ENCODE data around the gene ACO2. TPM values are rescaled to one million over a fixed set of nuclear protein-coding genes. Genes with fewer than 3 reads are reported as not detected.

Gene ACO2
- total RNA-seq, 1 donor = 57.9 TPM

DNA sequence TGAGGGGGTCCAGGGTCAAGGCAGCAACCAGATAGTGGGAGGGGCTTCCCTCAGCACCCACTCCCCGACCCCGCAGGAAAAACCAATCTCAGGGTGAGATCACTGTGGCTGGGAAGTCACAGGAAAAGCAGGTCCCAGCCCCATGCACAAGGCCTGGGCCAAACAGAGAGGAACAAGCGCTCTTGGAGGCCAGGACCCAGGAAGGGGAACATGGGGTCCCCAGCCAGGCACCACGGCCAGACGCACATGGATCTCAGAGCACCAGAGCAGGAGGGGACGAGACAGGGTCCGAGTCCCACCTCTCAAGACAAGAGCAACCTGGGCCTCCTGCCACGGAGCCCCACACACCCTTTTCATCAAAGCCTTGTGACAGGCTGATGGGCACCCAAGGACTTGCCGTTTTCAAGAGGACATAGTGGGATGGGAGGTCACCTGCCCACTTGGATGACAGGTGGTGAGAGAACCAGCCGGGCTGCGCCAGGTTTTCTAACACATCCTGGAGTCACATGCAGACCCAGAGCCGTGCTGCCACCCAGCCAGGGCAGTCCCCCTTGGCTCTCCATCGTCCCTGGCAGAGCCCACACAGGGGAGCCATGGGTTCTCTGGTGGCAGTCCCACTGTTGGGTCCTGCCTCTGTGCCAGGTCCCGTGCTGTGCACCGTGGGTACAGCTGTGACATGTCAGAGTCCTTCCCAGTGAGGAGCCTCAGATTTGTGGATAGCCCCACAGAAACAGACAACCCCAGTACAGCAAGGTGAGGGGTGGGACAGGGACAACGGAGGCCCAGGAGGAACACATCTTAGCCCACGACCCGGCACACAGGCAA lies 62.2 kb downstream of the ACO2 start:
- H3K9me3 ChIP-seq (ENCODE audit: low read depth, low read length) = no peaks in the 10 kb centered on the region
- no peaks in the 10 kb centered on the region for H3K4me1 ChIP-seq (ENCODE audit: insufficient read depth, low read length)
- H3K4me2 ChIP-seq (ENCODE audit: insufficient read depth, low read length) = no peak overlapping the region
- H3K79me2 ChIP-seq (ENCODE audit: insufficient read depth, low read length) = peaks cover 45% of the 10 kb centered on the region
- peaks cover 81% of the 10 kb centered on the region for H3K36me3 ChIP-seq (ENCODE audit: insufficient read depth, low read length)
- TF ChIP-seq, protein P1, sequence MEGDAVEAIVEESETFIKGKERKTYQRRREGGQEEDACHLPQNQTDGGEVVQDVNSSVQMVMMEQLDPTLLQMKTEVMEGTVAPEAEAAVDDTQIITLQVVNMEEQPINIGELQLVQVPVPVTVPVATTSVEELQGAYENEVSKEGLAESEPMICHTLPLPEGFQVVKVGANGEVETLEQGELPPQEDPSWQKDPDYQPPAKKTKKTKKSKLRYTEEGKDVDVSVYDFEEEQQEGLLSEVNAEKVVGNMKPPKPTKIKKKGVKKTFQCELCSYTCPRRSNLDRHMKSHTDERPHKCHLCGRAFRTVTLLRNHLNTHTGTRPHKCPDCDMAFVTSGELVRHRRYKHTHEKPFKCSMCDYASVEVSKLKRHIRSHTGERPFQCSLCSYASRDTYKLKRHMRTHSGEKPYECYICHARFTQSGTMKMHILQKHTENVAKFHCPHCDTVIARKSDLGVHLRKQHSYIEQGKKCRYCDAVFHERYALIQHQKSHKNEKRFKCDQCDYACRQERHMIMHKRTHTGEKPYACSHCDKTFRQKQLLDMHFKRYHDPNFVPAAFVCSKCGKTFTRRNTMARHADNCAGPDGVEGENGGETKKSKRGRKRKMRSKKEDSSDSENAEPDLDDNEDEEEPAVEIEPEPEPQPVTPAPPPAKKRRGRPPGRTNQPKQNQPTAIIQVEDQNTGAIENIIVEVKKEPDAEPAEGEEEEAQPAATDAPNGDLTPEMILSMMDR (IDR thresholded peaks at IDR 0.05; ENCODE audit: extremely low read depth, low read depth, low read length) = no peak
- H3K27ac ChIP-seq (ENCODE audit: low read depth, low read length) = no peak overlapping the region
- no peak overlapping the region for H2AFZ ChIP-seq (ENCODE audit: low read length)
- H3K27me3 ChIP-seq (ENCODE audit: insufficient read depth, low read length) = no peaks in the 10 kb centered on the region
- H4K20me1 ChIP-seq (ENCODE audit: insufficient read depth, low read length) = peaks cover 49% of the 10 kb centered on the region
- DNase-seq (ENCODE audit: insufficient read length, low spot score, missing footprints) = peak; percentile 70
- no peak overlapping the region for H3K4me3 ChIP-seq (ENCODE audit: insufficient read depth, low read length)

DNA sequence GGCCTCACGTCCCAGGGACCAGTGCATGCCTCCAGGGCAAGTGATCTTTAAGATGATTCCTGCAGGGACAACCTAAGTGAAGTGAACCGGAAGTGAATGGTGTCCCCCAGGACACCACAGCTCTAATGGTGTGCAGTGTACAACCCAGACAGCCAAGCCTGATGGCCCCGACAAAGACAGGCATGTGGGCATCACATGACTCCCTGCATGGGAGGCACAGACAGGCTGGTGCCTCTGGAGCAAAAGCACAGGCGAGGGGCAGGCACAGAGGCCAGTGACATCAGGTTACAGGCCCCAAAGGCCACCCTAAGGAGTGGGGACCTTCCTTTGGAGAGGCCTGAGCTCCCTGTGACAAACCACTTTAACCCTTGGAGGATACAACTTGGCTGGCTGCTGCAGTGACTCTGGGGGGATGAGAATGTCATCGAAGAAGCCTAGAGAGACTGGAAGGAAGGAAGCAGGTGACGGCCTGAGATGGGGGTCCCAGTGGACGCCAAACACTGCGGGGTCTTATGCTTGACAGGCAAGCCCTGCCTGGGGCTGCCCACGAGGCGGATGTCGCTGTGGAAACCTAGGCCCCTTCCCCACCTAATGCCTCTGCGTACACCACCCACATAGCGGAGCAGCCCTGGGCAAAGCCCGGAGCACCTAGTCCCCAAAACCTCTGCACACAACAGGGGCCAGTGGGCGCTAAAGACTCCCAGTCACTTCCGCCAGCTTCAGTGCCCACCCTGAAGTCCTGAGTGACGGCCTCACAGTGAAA lies 63.0 kb downstream of the ACO2 start:
- no peaks in the 10 kb centered on the region for H3K9me3 ChIP-seq (ENCODE audit: low read depth, low read length)
- no peak overlapping the region for H2AFZ ChIP-seq (ENCODE audit: low read length)
- TF ChIP-seq, protein P1 (IDR thresholded peaks at IDR 0.05; ENCODE audit: extremely low read depth, low read depth, low read length) = no peak
- no peaks in the 10 kb centered on the region for H3K27me3 ChIP-seq (ENCODE audit: insufficient read depth, low read length)
- peak; percentile 42 for DNase-seq (ENCODE audit: insufficient read length, low spot score, missing footprints)
- peaks cover 44% of the 10 kb centered on the region for H3K79me2 ChIP-seq (ENCODE audit: insufficient read depth, low read length)
- H3K4me2 ChIP-seq (ENCODE audit: insufficient read depth, low read length) = no peak overlapping the region
- no peaks in the 10 kb centered on the region for H3K4me1 ChIP-seq (ENCODE audit: insufficient read depth, low read length)
- no peak overlapping the region for H3K4me3 ChIP-seq (ENCODE audit: insufficient read depth, low read length)
- H4K20me1 ChIP-seq (ENCODE audit: insufficient read depth, low read length) = peaks cover 42% of the 10 kb centered on the region
- H3K36me3 ChIP-seq (ENCODE audit: insufficient read depth, low read length) = peaks cover 73% of the 10 kb centered on the region
- no peak overlapping the region for H3K27ac ChIP-seq (ENCODE audit: low read depth, low read length)

DNA sequence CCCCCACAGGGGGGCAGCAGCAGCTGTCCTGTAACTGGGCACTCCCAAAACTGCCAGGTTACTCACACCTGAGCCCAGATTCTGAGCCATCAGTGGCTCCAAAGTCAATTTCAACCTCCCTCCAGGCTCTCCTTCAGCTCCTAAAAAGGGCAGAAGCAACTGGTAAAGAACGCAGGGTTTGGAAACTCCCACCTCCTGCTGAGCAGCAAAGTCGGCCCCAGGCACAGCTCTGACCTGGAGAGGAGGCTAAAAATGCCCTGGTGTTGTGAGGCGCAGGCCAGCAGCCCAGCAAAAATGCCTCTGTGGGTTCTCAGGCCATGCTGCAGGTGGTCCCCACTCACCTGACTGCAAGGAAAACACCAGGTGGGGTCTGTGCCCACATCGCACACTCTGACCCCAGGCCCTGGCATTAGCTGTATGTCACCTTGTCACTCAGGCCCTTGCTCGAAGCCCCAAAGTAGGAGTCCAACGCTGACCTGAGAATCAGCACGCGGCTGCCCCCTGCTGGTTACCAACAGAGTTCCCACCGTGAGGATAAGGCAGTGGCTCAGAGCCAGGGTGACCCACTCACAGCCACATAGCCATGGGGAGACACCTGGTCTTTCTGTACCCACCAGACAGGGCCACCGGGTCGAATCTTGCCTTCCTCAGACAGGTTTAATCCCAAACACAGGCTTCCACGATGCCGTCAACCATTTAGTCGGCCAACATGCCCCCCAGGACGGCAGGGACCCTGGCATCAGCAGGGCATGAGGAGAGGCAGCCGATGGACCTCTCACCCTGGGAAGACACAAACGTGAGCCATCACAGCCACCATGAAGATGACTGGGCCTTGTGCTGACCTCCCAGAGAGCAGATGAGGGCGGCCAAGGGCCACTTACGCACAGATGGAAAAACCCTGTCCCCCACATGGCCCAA lies 64.2 kb downstream of the ACO2 start:
- H3K4me3 ChIP-seq (ENCODE audit: insufficient read depth, low read length) = no peak overlapping the region
- no peak overlapping the region for H3K4me2 ChIP-seq (ENCODE audit: insufficient read depth, low read length)
- no peaks in the 10 kb centered on the region for H3K4me1 ChIP-seq (ENCODE audit: insufficient read depth, low read length)
- H4K20me1 ChIP-seq (ENCODE audit: insufficient read depth, low read length) = peaks cover 34% of the 10 kb centered on the region
- no peaks in the 10 kb centered on the region for H3K27me3 ChIP-seq (ENCODE audit: insufficient read depth, low read length)
- no peak overlapping the region for H3K27ac ChIP-seq (ENCODE audit: low read depth, low read length)
- H3K79me2 ChIP-seq (ENCODE audit: insufficient read depth, low read length) = peaks cover 53% of the 10 kb centered on the region
- peak; percentile 96 for DNase-seq (ENCODE audit: insufficient read length, low spot score, missing footprints)
- TF ChIP-seq, protein P1 (IDR thresholded peaks at IDR 0.05; ENCODE audit: extremely low read depth, low read depth, low read length) = peak; percentile 86
- H3K9me3 ChIP-seq (ENCODE audit: low read depth, low read length) = no peaks in the 10 kb centered on the region
- H2AFZ ChIP-seq (ENCODE audit: low read length) = no peak overlapping the region
- peaks cover 63% of the 10 kb centered on the region for H3K36me3 ChIP-seq (ENCODE audit: insufficient read depth, low read length)

Data from osteoblast (primary cell).